GM18868 (cell line): ENCODE measurements around the gene CBX1.

Experiments
- ATAC-seq: cut with Tn5 transposase; IDR thresholded peaks from one replicate; pipeline ENCODE4 v1.9.1; 2021; ENCODE audit warnings: mild to moderate bottlenecking, moderate library complexity; ENCODE audit not compliant: unreplicated experiment

Gene CBX1

DNA sequence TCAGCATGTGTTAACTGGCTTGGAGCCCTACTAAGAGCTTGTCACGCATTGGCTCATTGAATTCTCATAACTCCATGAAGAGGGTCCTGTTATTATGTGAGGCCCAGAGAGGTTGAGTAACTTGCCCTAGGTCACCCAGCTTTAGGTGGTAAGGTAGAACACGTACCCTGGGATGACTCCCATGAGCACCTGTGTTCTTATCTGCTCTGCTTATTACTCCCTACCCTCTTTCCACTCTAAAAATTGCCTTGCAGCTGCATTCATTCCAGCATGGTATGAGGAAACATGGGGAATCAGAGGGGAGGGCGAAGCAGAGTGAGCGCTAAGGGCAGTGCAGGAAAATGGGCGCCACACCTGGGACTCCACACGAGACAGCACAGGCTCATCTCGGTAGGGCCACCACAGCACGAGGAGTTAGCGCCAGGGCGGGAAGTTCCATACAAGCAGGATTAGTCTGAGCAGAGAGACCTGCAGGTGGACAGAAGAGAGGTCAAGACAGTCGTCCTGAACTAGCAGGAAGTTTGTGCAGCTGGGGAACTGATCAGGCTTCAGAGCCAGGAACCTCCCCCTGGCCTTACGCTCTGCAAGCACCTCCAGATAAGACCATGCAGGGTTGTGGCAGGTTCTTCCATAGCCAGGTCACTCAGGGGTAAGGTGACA lies 73.8 kb downstream of the CBX1 start:
- no peak for ATAC-seq

DNA sequence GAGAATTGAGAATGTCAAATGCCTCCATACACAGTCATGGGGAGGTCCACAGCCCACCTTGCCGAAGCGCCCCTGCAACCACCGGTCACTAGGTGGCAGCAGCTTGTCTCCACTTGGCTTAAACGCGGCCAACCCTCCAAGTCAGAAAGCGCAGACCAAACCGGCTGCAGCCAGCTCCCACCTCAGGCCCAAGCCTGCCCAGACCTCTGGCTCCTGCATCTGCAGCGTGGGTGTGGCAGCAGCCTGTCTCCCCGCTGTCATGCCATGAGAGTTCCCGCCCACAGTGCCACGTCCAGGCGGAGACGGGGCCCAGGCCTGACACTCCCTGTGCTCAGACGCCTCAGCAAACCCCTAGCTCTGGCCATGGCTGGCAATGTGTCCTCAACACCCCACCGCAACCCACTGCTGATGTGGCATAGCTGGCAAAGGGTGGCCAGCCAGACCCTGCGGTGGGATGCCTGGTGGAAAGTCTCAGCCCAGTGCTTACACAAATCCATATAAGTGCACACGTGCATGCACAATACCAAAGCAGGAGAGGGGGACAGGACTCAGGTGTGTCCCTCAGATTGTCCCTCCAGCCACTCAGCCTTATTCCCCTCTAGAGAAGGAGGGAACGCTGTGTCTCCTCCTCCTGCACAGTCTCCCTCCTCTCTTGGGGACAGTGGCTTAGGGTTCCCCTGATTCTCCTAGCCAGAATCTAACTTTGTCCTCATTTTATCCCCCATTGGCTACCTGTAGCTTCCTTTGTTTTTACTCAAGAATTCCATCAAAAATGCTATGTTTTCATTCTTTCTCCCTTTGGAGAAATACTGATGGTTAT lies 74.6 kb downstream of the CBX1 start:
- ATAC-seq: no peak

DNA sequence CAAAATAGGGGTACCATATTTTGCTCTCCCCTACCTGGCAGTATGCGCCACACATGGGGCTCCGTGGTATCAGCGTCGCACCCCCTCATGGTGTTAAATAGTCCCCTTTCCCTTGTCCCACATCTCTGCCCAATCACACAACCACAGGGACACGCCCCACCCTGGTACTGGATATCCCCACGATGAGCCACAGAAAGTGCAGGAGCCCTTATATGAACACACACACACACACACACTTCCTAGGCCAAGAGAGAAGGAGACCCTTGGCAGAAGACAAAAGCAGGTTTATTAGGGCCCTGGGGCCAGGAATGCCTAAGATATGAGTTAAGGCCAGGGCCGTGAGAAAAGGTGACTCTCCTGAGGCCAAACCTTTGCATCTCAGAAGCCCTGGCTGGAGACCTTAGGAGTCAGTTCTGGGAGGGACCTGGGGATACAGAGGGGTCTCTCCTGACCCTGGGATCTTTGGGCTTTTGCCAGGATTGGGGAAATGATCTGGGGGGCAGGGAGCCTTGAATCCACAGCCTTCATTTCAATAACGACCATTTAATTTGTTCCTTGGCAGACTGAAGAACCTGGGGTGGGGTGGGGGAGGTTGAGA lies 75.3 kb downstream of the CBX1 start:
- ATAC-seq: no peak

DNA sequence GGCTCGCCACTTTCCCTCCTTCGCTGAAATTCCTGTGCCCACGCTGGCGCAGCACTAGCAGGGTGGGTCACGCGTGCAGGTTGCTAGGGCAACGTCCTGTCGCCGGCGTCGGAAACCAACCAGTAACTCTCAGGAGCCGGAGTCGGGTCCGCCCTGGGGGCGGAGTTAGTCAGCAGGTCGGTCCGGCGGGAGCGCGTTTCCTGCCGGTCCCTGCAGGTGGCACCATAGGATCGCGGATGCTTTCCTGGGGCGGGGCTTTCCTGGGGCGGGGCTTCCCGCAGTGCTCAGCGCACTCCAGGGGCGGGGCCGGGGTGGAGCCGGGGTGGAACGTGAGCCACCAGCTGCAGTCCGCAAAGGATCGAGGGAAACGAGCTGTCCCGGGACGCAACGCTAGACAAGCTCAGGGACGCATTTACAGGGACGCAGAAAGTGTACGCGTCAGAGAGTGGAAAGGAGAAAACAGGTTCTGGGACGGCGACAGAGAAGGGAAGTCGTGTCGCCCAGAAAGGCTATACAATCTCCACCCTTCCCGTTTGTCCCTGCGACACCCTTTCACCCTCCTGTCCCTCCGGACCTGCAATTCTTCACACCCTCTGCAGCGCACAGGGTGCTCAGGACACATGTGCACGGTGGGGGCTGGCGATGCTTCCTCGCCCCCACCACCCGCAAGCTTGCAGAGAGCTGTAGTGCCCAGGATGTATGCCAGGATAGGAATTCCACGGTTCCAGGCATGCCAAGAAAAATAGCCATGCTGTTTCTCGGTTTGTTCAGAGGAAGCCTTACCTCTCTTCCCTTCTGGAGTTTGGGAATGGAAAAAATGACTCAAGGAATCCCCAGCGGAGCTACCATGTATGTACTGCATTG lies 76.0 kb downstream of the CBX1 start:
- peak; percentile 84 for ATAC-seq

DNA sequence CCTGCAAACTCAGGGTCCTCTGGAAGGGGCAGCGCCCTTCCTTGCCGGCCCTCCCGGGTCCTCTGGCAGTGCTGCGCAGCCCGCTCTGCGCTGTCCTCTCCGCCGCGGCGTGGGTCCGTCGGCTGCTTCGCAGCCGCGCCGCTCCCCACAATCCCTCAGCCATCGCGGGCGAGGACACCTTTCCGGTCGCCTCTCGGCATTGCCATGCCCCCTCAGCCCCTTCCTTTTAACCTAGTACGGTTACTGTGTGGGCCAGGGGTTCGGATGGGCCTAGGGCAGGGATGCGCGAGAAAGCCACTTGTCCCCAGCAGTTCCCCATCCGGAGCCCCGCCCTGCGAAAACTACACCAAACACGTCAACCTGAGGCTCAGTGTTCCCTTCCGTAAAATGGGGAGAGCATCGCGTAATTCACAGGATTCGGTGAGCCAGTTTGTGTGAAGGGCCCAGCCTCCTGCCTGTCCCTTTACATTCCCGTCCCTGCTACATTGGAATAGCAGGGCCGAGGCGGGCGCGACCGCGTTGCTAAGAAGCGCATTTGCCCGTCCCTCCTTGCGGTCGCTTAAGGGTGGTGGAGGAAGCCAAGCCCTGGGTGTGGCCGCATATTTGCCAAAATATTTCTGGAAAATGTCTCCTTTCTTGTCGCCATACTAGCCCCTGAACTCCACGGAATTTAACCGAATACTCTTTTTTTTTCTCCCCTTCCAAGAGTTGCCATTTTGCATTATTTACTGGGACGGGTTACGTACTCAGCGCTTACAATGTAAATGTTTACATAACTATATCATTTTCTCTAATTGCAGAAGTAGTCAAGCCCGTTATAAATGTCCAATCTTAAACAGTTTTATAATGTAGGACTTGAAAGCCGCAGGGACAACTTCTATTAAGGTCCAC lies 76.9 kb downstream of the CBX1 start:
- ATAC-seq: peak; percentile 9

DNA sequence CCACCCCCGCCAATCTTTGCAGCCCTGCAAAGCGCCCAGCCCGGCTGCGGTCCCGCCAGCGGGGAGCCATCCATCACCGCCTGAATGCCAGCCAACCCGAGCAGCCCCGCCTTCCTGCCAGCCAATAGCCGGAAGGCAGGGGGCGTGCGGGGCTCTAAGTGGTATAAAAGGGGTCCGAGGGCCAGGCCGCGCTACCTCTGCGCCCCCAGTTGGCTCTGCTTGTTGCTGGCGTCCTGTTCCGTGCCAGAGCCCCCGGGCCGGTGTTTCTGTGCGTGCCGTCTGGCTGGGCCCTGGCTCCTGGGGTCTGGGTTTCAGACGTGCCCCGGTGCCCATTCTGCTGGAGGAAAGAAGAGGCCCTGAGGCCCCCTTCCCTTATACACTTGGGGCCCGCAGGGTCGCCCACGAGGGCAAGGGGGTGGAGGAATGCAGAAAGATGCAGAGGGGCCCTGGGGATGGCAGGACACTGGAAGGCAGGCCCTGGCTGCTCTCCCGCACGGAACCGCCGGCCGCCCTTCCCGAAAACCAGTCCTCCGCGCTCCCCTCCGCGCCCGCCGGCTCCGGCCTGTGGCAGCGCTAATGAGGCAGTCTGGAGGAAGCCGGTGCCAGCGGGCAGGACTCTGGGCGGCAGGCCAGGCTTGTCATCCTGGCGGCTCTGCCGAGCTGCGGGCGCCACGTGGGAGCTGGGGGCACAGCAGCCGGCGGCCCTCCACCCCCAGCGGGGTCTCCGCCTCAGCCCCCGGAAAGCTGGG lies 77.7 kb downstream of the CBX1 start:
- ATAC-seq: no peak

DNA sequence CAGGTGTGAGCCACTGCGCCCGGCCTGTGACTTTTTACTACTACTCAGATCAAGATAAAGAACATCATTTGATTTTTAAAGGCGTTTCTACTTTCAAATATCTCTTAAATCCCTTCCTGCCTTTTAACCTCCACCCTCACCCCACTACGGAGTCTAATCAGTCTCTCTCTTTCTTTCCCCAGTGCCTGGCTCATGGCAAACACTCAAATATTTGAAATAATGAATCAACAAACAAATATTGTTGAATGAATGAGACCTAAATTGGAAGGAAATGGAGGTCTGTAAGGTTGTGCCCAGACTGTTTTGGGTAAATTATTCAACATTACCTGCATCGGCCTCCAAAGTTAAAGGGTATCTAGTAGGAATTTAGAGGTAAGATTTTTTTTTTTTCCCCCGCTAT lies 78.4 kb downstream of the CBX1 start:
- no peak for ATAC-seq

DNA sequence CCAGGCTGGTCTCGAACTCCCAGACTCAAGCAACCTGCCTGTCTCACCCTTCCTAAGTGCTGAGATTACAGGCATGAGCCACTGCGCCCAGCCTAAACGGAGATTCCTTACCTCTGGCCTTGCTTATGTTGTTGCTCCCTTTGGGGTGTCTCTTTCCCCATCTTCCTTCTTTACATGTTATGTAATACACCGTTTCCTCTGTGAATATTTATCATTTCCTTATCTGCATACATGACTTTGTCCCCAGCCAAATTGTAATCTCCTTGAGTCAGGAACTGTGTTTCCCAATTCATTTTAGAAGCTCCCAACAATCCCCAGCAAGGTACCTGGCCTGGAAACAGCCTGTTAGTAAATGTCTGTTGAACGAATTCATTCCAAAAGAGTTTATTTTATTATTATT lies 79.3 kb downstream of the CBX1 start:
- ATAC-seq: no peak
